ENCODE data around the gene PARP16.

The PARP16 gene

GRCh38 chr15:65286704-65287519, at the start of gene PARP16:
Gene PARP16, minus strand, starts transcription at chr15:65286883. Its CDS starts 457 bp downstream, at chr15:65286426.
- DNase-seq (ENCODE audit: low read depth in 2 of 2): peak; percentile 80 to 90

GRCh38 chr15:65335278-65336055, 48.8 kb upstream of the PARP16 start:
- DNase-seq (ENCODE audit: low read depth in 2 of 2): no peak

GRCh38 chr15:65334586-65335231, 48.0 kb upstream of the PARP16 start:
- DNase-seq (ENCODE audit: low read depth in 2 of 2): no peak

- no peak for DNase-seq (ENCODE audit: low read depth in 2 of 2)
These were observed 47.2 kb upstream of the PARP16 start for GRCh38 chr15:65333856-65334255.

- no peak for DNase-seq (ENCODE audit: low read depth in 2 of 2)
These were observed 46.6 kb upstream of the PARP16 start for GRCh38 chr15:65333148-65333820.

GRCh38 chr15:65332391-65333147, 45.9 kb upstream of the PARP16 start:
- DNase-seq (ENCODE audit: low read depth in 2 of 2): no peak

- DNase-seq (ENCODE audit: low read depth in 2 of 2): no peak
These were observed 45.1 kb upstream of the PARP16 start for GRCh38 chr15:65331811-65332210.

- DNase-seq (ENCODE audit: low read depth in 2 of 2): no peak
These were observed 44.4 kb upstream of the PARP16 start for GRCh38 chr15:65330934-65331645.

GRCh38 chr15:65329984-65330735, 43.5 kb upstream of the PARP16 start:
- no peak for DNase-seq (ENCODE audit: low read depth in 2 of 2)

- DNase-seq (ENCODE audit: low read depth in 2 of 2): no peak
These were observed 42.8 kb upstream of the PARP16 start for GRCh38 chr15:65329288-65329983.

GRCh38 chr15:65328506-65329287, 42.0 kb upstream of the PARP16 start:
- DNase-seq (ENCODE audit: low read depth in 2 of 2): no peak

- no peak for DNase-seq (ENCODE audit: low read depth in 2 of 2)
These were observed 41.1 kb upstream of the PARP16 start for GRCh38 chr15:65327651-65328393.

- no peak for DNase-seq (ENCODE audit: low read depth in 2 of 2)
These were observed 40.1 kb upstream of the PARP16 start for GRCh38 chr15:65326818-65327217.

GRCh38 chr15:65326117-65326526, 39.4 kb upstream of the PARP16 start:
- DNase-seq (ENCODE audit: low read depth in 2 of 2): no peak

GRCh38 chr15:65323071-65323511, 36.4 kb upstream of the PARP16 start:
- no peak for DNase-seq (ENCODE audit: low read depth in 2 of 2)

GRCh38 chr15:65318870-65319356, 32.2 kb upstream of the PARP16 start:
- peak; percentile 50 to 53 for DNase-seq (ENCODE audit: low read depth in 2 of 2)

- no peak for DNase-seq (ENCODE audit: low read depth in 2 of 2)
These were observed 25.8 kb upstream of the PARP16 start for GRCh38 chr15:65312400-65312916.
